Measurements from ENCODE around the gene KPNA6. TPM values are rescaled to one million over a fixed set of nuclear protein-coding genes. Genes with fewer than 3 reads are reported as not detected.
A peak's percentile ranks its signal among the peaks of the same experiment; 100 is the strongest.

KPNA6 gene
- polyA plus RNA-seq, 1 donor from 2014 or later: 17.3 TPM

DNA sequence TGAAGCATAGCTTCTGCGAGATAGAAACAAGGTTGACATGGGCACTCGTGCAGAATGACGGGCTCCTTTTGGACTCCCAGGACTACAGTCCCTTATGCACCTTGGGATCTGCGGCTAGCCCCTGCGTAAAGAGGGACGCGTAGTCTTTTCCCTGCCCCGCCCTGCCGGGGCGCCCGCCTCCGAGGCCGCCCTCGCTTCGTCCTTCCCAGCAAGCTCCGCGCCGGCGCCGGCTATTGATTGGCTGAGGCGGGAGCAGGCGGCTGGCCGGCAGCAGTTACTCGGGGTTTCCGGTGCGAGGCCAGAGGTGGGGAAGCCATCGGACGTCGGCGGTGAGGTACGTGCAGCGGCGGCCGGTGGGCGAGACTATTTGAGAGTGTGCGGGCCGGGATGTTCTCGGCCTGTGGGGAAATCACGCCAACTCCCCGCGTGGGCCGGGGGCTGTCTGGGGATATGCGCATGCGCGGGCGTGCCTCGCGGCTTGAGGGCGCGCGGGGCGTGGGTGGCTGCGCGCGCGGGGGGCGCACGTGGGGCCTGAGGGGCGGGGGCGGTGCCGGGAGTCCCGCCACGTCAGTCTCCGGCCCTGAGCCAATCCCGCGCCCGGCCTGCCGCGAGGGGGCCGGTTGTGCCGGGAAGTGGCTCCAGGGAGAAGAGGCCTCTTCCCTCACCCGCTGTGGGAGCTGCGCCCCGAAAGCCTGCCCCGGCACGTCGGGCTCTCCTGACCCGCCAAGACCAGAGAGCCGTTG is 71.8 kb downstream of the KPNA6 start, which contains the start of gene TXLNA:
Gene TXLNA (plus strand): TSS at position 233 of the 743 bp plus-strand sequence. CDS start 671 bp downstream, outside the sequence.
- H3K27me3 ChIP-seq (ENCODE audit: insufficient read depth, low read depth, low read length): no peaks in the 10 kb centered on the region
- no peaks in the 10 kb centered on the region for H3F3A ChIP-seq (ENCODE audit: insufficient read depth, low read length, poor library complexity, severe bottlenecking)
- peak within 1 kb of the TSS; percentile 54 for H2AFZ ChIP-seq (ENCODE audit: low read depth, low read length)

DNA sequence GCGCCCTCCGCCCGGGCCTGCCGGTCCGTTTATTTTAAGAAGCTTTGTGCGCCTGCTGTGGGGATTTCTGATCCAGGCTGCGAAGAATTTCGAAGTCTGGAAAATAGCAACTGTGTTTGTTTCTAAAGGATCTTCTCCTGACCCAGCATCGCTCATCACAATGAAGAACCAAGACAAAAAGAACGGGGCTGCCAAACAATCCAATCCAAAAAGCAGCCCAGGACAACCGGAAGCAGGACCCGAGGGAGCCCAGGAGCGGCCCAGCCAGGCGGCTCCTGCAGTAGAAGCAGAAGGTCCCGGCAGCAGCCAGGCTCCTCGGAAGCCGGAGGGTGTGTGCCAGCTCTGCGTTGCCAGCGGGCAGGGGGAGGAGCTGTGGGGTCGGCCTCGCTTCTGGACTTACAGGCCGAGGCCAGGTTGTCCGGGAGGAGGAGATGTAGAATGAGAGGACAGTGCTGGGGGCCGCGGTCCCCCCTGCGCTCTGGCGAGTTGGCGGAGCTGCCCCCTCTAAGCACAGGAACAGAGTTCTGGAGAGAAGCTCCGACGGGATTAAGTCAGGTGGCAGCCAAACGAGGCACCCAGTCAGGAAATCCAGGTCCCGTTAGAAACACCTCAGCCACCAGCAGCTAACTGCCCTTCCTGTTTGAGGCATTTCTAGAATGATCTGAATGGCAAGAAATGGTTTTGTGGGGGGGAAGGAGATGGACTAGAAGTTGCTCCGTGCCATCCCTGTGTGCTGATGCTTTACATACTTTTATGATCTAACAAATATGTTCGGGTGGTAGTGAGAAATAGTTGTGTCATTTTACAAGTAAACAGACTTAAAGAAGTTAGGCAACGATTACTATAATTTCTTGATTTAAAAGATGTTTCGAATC is 72.6 kb downstream of the KPNA6 start:
- Histone ChIP-seq H3K9me2 (ENCODE audit: insufficient read depth, low read length) (no peaks in the 10 kb centered on the region), H2AFZ (ENCODE audit: low read depth, low read length) (peak overlapping the region; percentile 32), H3K36me3 (ENCODE audit: insufficient read depth, low read length) (no peaks in the 10 kb centered on the region), H3K9ac (ENCODE audit: low read length) (peak overlapping the region; percentile 73), H3K4me2 (ENCODE audit: low read length) (peak overlapping the region; percentile 74), H3K27ac (ENCODE audit: low read length) (peak overlapping the region; percentile 75), H3K79me2 (replicated peaks; ENCODE audit: insufficient read depth, low read length) (peaks cover 22% of the 10 kb centered on the region), H3F3A (ENCODE audit: insufficient read depth, low read length, poor library complexity, severe bottlenecking) (no peaks in the 10 kb centered on the region), H3K27me3 (ENCODE audit: insufficient read depth, low read depth, low read length) (no peaks in the 10 kb centered on the region), H4K20me1 (ENCODE audit: insufficient read depth) (no peaks in the 10 kb centered on the region), H3K9me3 (ENCODE audit: low read length) (no peaks in the 10 kb centered on the region), H3K4me3 (ENCODE audit: low read length) (peak overlapping the region; percentile 83)
- TF ChIP-seq RAD21 (conservative IDR thresholded peaks at IDR 0.05): no peak
- no peak for TF ChIP-seq SMC3 (conservative IDR thresholded peaks at IDR 0.05; ENCODE audit: poor library complexity)
- TF ChIP-seq MXI1 (conservative IDR thresholded peaks at IDR 0.05; ENCODE audit: poor library complexity, severe bottlenecking): no peak
- TF ChIP-seq, protein P1, sequence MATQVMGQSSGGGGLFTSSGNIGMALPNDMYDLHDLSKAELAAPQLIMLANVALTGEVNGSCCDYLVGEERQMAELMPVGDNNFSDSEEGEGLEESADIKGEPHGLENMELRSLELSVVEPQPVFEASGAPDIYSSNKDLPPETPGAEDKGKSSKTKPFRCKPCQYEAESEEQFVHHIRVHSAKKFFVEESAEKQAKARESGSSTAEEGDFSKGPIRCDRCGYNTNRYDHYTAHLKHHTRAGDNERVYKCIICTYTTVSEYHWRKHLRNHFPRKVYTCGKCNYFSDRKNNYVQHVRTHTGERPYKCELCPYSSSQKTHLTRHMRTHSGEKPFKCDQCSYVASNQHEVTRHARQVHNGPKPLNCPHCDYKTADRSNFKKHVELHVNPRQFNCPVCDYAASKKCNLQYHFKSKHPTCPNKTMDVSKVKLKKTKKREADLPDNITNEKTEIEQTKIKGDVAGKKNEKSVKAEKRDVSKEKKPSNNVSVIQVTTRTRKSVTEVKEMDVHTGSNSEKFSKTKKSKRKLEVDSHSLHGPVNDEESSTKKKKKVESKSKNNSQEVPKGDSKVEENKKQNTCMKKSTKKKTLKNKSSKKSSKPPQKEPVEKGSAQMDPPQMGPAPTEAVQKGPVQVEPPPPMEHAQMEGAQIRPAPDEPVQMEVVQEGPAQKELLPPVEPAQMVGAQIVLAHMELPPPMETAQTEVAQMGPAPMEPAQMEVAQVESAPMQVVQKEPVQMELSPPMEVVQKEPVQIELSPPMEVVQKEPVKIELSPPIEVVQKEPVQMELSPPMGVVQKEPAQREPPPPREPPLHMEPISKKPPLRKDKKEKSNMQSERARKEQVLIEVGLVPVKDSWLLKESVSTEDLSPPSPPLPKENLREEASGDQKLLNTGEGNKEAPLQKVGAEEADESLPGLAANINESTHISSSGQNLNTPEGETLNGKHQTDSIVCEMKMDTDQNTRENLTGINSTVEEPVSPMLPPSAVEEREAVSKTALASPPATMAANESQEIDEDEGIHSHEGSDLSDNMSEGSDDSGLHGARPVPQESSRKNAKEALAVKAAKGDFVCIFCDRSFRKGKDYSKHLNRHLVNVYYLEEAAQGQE (IDR thresholded peaks at IDR 0.05; ENCODE audit: borderline replicate concordance): no peak
- no peak for TF ChIP-seq TAF1 (IDR thresholded peaks at IDR 0.05; ENCODE audit: low read depth)
- TF ChIP-seq POLR2AphosphoS5 (IDR thresholded peaks at IDR 0.05): no peak
- no peak for TF ChIP-seq EP300 (conservative IDR thresholded peaks at IDR 0.05; ENCODE audit: poor library complexity, severe bottlenecking)

More for the DNA sequence above, 71.8 kb downstream of the KPNA6 start, which contains the start of gene TXLNA:
- Histone ChIP-seq H3K36me3 (ENCODE audit: insufficient read depth, low read length) (no peaks in the 10 kb centered on the region), H3K27ac (ENCODE audit: low read length) (peak within 1 kb of the TSS; percentile 75), H3K9me2 (ENCODE audit: insufficient read depth, low read length) (no peaks in the 10 kb centered on the region), H4K20me1 (ENCODE audit: insufficient read depth) (no peaks in the 10 kb centered on the region), H3K79me2 (replicated peaks; ENCODE audit: insufficient read depth, low read length) (peaks cover 22% of the 10 kb centered on the region), H3K9ac (ENCODE audit: low read length) (peak within 1 kb of the TSS; percentile 73), H3K4me3 (ENCODE audit: low read length) (peak within 1 kb of the TSS; percentile 83), H3K4me2 (ENCODE audit: low read length) (peak within 1 kb of the TSS; percentile 74), H3K9me3 (ENCODE audit: low read length) (no peaks in the 10 kb centered on the region)
- TF ChIP-seq TAF1 (IDR thresholded peaks at IDR 0.05; ENCODE audit: low read depth): peak; percentile 55
- TF ChIP-seq SMC3 (conservative IDR thresholded peaks at IDR 0.05; ENCODE audit: poor library complexity): peak; percentile 39
- peak; percentile 26 for TF ChIP-seq RAD21 (conservative IDR thresholded peaks at IDR 0.05)
- TF ChIP-seq MXI1 (conservative IDR thresholded peaks at IDR 0.05; ENCODE audit: poor library complexity, severe bottlenecking): peak; percentile 90
- peak; percentile 65 for TF ChIP-seq POLR2AphosphoS5 (IDR thresholded peaks at IDR 0.05)
- TF ChIP-seq, protein P1 (IDR thresholded peaks at IDR 0.05; ENCODE audit: borderline replicate concordance): peak; percentile 23
- no peak for TF ChIP-seq EZH2 (IDR thresholded peaks at IDR 0.05; ENCODE audit: borderline replicate concordance, insufficient read depth, low read length, poor library complexity, severe bottlenecking)
- TF ChIP-seq, protein P2, sequence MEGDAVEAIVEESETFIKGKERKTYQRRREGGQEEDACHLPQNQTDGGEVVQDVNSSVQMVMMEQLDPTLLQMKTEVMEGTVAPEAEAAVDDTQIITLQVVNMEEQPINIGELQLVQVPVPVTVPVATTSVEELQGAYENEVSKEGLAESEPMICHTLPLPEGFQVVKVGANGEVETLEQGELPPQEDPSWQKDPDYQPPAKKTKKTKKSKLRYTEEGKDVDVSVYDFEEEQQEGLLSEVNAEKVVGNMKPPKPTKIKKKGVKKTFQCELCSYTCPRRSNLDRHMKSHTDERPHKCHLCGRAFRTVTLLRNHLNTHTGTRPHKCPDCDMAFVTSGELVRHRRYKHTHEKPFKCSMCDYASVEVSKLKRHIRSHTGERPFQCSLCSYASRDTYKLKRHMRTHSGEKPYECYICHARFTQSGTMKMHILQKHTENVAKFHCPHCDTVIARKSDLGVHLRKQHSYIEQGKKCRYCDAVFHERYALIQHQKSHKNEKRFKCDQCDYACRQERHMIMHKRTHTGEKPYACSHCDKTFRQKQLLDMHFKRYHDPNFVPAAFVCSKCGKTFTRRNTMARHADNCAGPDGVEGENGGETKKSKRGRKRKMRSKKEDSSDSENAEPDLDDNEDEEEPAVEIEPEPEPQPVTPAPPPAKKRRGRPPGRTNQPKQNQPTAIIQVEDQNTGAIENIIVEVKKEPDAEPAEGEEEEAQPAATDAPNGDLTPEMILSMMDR (IDR thresholded peaks at IDR 0.05; ENCODE audit: poor library complexity, severe bottlenecking): peak; percentile 45
- TF ChIP-seq EP300 (conservative IDR thresholded peaks at IDR 0.05; ENCODE audit: poor library complexity, severe bottlenecking): peak; percentile 82

Data from neural cell (in vitro differentiated cells).